MV-4-11 (cell line): ENCODE data around the gene ACKR3.

Source experiments
- DNase-seq: peaks from one replicate; lab custom pipeline; 2025; lab: John Stamatoyannopoulos, UW

ACKR3 gene

GRCh38 chr2:236610991-236611821 lies 41.6 kb downstream of the ACKR3 start:
- DNase-seq: no peak

GRCh38 chr2:236612737-236613136 lies 43.1 kb downstream of the ACKR3 start:
- DNase-seq: no peak

GRCh38 chr2:236613612-236614011 lies 44.0 kb downstream of the ACKR3 start:
- DNase-seq: no peak

- DNase-seq: no peak
These were observed 44.9 kb downstream of the ACKR3 start for GRCh38 chr2:236614551-236614950.

- no peak for DNase-seq
These were observed 46.4 kb downstream of the ACKR3 start for GRCh38 chr2:236616031-236616430.

- no peak for DNase-seq
These were observed 47.0 kb downstream of the ACKR3 start for GRCh38 chr2:236616624-236617023.

GRCh38 chr2:236617221-236617737 lies 47.7 kb downstream of the ACKR3 start:
- DNase-seq: no peak

- DNase-seq: no peak
These were observed 48.2 kb downstream of the ACKR3 start for GRCh38 chr2:236617796-236618195.

GRCh38 chr2:236618370-236618769 lies 48.7 kb downstream of the ACKR3 start:
- DNase-seq: no peak

GRCh38 chr2:236619910-236620612 lies 50.4 kb downstream of the ACKR3 start:
- DNase-seq: no peak

- DNase-seq: no peak
These were observed 52.2 kb downstream of the ACKR3 start for GRCh38 chr2:236621786-236622185.

GRCh38 chr2:236622201-236622600 lies 52.6 kb downstream of the ACKR3 start:
- no peak for DNase-seq

- DNase-seq: no peak
These were observed 53.0 kb downstream of the ACKR3 start for GRCh38 chr2:236622660-236623059.

GRCh38 chr2:236623816-236624215 lies 54.2 kb downstream of the ACKR3 start:
- DNase-seq: no peak

- DNase-seq: no peak
These were observed 55.6 kb downstream of the ACKR3 start for GRCh38 chr2:236625156-236625690.

- no peak for DNase-seq
These were observed 56.9 kb downstream of the ACKR3 start for GRCh38 chr2:236626391-236627150.

GRCh38 chr2:236627193-236627592 lies 57.6 kb downstream of the ACKR3 start:
- DNase-seq: no peak

- DNase-seq: no peak
These were observed 58.2 kb downstream of the ACKR3 start for GRCh38 chr2:236627841-236628240.

GRCh38 chr2:236628256-236628901 lies 58.8 kb downstream of the ACKR3 start:
- no peak for DNase-seq

GRCh38 chr2:236628981-236629605 lies 59.5 kb downstream of the ACKR3 start:
- no peak for DNase-seq
